Mesenchymal stem cell (in vitro differentiated cells and primary cell): ENCODE measurements around the gene PLXDC1.

Experiments used
- DNase-seq: peaks from one replicate; pipeline ENCODE4 v3.0.0-alpha.2; 2013
- H2AFZ ChIP-seq: one replicate; pipeline ENCODE4 v1.6.1; 2013; ENCODE audit warnings: low read depth, mild to moderate bottlenecking, control low read depth, inconsistent platforms, low read length, moderate library complexity
- H2AK5ac ChIP-seq: 2 replicates; pipeline ENCODE4 v1.6.1; 2013; ENCODE audit warnings: low read length, moderate library complexity, mild to moderate bottlenecking, inconsistent platforms; ENCODE audit not compliant: severe bottlenecking
- H2BK120ac ChIP-seq: one replicate; pipeline ENCODE4 v1.6.1; 2013; ENCODE audit warnings: low read depth, mild to moderate bottlenecking, inconsistent platforms, low read length, moderate library complexity
- H2BK12ac ChIP-seq, 2 experiments: one replicate each; pipeline ENCODE4 v1.6.1; 2013; ENCODE audit warnings: inconsistent platforms in 2 of 2, low read length in 2 of 2, mild to moderate bottlenecking in 2 of 2, moderate library complexity in 2 of 2, control low read depth in 1 of 2
- H2BK15ac ChIP-seq: one replicate; pipeline ENCODE4 v1.6.1; 2013; ENCODE audit warnings: mild to moderate bottlenecking, low read depth, inconsistent platforms; ENCODE audit not compliant: poor library complexity, severe bottlenecking
- H2BK5ac ChIP-seq: 2 replicates; pipeline ENCODE4 v1.6.1; 2013; ENCODE audit warnings: low read depth, mild to moderate bottlenecking, low read length, control low read depth, inconsistent platforms; ENCODE audit not compliant: poor library complexity, severe bottlenecking
- H3K14ac ChIP-seq, 2 experiments: one replicate each; pipeline ENCODE4 v1.6.1; 2013; ENCODE audit warnings: inconsistent platforms in 2 of 2, low read length in 2 of 2, control low read depth in 1 of 2, mild to moderate bottlenecking in 1 of 2, moderate library complexity in 1 of 2
- H3K18ac ChIP-seq, 2 experiments: one replicate each; pipeline ENCODE4 v1.6.1; 2013; ENCODE audit warnings: inconsistent platforms in 2 of 2, low read length in 2 of 2, control low read depth in 1 of 2, low read depth in 1 of 2, mild to moderate bottlenecking in 1 of 2
- H3K23ac ChIP-seq, 2 experiments: one replicate each; pipeline ENCODE4 v1.6.1; 2013; ENCODE audit warnings: inconsistent platforms in 2 of 2, low read length in 2 of 2, mild to moderate bottlenecking in 2 of 2, moderate library complexity in 2 of 2, control low read depth in 1 of 2
- H3K27ac ChIP-seq: 2 replicates; pipeline ENCODE4 v1.5.1; 2013; ENCODE audit warnings: mild to moderate bottlenecking, moderate library complexity, low read length, control low read depth, inconsistent platforms; ENCODE audit not compliant: poor library complexity, severe bottlenecking
- H3K27me3 ChIP-seq, 2 experiments: 2 replicates each; pipeline versions ENCODE4 v1.6.1 to v1.7.0; 2013; ENCODE audit warnings: low read length in 2 of 2, mild to moderate bottlenecking in 2 of 2, moderate library complexity in 2 of 2, control low read depth in 1 of 2, inconsistent platforms in 1 of 2; ENCODE audit not compliant: control insufficient read depth in 1 of 2, insufficient read depth in 1 of 2
- H3K36me3 ChIP-seq, 2 experiments: 2 replicates each; pipeline versions ENCODE4 v1.6.1 to v1.7.0; 2013; ENCODE audit warnings: low read length in 2 of 2, control low read depth in 1 of 2, inconsistent platforms in 1 of 2, low read depth in 1 of 2, mild to moderate bottlenecking in 1 of 2; ENCODE audit not compliant: insufficient read depth in 2 of 2, control insufficient read depth in 1 of 2
- H3K4ac ChIP-seq, 2 experiments: one replicate each; pipeline ENCODE4 v1.6.1; 2013; ENCODE audit warnings: inconsistent platforms in 2 of 2, low read length in 2 of 2, mild to moderate bottlenecking in 2 of 2, moderate library complexity in 2 of 2, control low read depth in 1 of 2, low read depth in 1 of 2
- H3K4me1 ChIP-seq: 2 replicates; pipeline ENCODE4 v1.6.1; 2013; ENCODE audit warnings: low read depth, low read length, control low read depth; ENCODE audit not compliant: control insufficient read depth, insufficient read depth
- H3K4me2 ChIP-seq: 2 replicates; pipeline ENCODE4 v1.6.1; 2013; ENCODE audit warnings: low read length, mild to moderate bottlenecking, inconsistent platforms; ENCODE audit not compliant: poor library complexity, severe bottlenecking
- H3K4me3 ChIP-seq, 2 experiments: 2 replicates each; pipeline versions ENCODE4 v1.5.1 to v1.7.0; 2013; ENCODE audit warnings: low read length in 2 of 2, mild to moderate bottlenecking in 2 of 2, control low read depth in 1 of 2, low read depth in 1 of 2; ENCODE audit not compliant: insufficient read depth in 1 of 2
- H3K79me1 ChIP-seq: replicated peaks from 2 replicates; pipeline ENCODE4 v1.6.1; 2013; ENCODE audit warnings: mild to moderate bottlenecking, control low read depth, low read length, inconsistent platforms; ENCODE audit not compliant: poor library complexity, severe bottlenecking
- H3K9ac ChIP-seq: 2 replicates; pipeline ENCODE4 v1.7.0; 2013; ENCODE audit warnings: mild to moderate bottlenecking, low read length, moderate library complexity
- H3K9me3 ChIP-seq: 2 replicates; pipeline ENCODE4 v1.7.0; 2013; ENCODE audit warnings: mild to moderate bottlenecking, low read length; ENCODE audit not compliant: control insufficient read depth
- H4K8ac ChIP-seq: one replicate; pipeline ENCODE4 v1.6.1; 2013; ENCODE audit warnings: inconsistent platforms, mild to moderate bottlenecking, low read length, moderate library complexity
- H4K91ac ChIP-seq: one replicate; pipeline ENCODE4 v1.6.1; 2013; ENCODE audit warnings: mild to moderate bottlenecking, low read length, inconsistent platforms
- WGBS: methylation state at CpG from one replicate; pipeline ENCODE4 v1.1.7; 2013; ENCODE audit warnings: mixed read lengths; 5-methylcytosine and 5-hydroxymethylcytosine counted together

The PLXDC1 gene

DNA sequence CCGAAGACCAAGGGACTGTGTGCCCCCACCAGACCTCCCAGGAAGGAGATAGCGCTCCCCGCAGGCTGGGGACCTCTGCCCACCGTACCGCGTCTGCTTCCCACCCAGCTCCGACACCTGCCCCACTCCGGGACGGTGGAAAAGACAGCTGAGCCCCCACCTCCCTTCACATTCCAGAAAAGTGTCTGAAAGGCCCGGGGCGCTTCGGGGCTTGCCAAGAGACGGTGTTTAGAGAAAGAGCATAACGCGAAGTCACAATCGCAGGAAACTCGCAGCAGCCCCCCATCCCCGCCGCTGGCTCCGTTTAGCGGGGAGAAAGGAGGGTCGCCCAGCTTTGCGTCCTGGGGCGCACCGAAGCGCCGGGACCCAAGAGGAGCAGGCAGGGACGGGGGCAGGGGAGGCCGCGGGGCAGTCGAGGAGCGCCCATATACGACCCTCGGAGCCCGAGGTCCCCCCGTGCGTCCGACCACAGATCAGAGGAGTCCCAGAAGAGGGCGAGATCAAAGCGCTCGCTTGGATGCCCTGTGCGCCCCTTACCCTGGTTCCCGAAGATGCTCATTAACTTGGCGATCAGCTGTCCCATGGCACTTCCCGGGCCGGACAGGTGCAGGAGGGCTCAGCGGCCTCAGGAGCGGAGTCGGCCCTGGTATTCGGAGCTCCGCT lies 13.9 kb upstream of the PLXDC1 start:
- no peak overlapping the region for H2AK5ac ChIP-seq
- no peak overlapping the region for H4K91ac ChIP-seq
- H2BK12ac ChIP-seq = no peak overlapping the region
- DNase-seq = no peak
- H2AFZ ChIP-seq = no peak overlapping the region
- H3K4me1 ChIP-seq = peaks cover 5% of the 10 kb centered on the region
- no peaks in the 10 kb centered on the region for H3K79me1 ChIP-seq
- peaks cover 33 to 44% of the 10 kb centered on the region in 2 experiments for H3K27me3 ChIP-seq
- peak overlapping the region; percentile 85 for H3K4me2 ChIP-seq
- no peaks in the 10 kb centered on the region for H3K9me3 ChIP-seq
- H4K8ac ChIP-seq = peak overlapping the region; percentile 41
- no peaks in the 10 kb centered on the region for H3K36me3 ChIP-seq
- no peak overlapping the region for H3K23ac ChIP-seq
- 7% methylated on average over 51 of the region's 51 CpGs for WGBS
- H3K9ac ChIP-seq = peak overlapping the region; percentile 80
- H2BK5ac ChIP-seq = no peak overlapping the region
- H2BK120ac ChIP-seq = no peak overlapping the region
- peak overlapping the region in 1 of 2 experiments; percentile 72 for H3K14ac ChIP-seq
- peak overlapping the region in 1 of 2 experiments; percentile 49 for H3K18ac ChIP-seq
- no peak overlapping the region for H2BK15ac ChIP-seq
- peak overlapping the region; percentile 54 to 77 for H3K4me3 ChIP-seq
- no peak overlapping the region for H3K27ac ChIP-seq
- no peak overlapping the region for H3K4ac ChIP-seq

- no peak overlapping the region for H2BK5ac ChIP-seq
- H3K23ac ChIP-seq = no peak overlapping the region
- peaks cover 5% of the 10 kb centered on the region for H3K4me1 ChIP-seq
- DNase-seq = peak; percentile 95
- H3K9me3 ChIP-seq = no peaks in the 10 kb centered on the region
- H3K4me3 ChIP-seq = peak overlapping the region; percentile 54 to 77
- under 1% methylated on average over 15 of the region's 15 CpGs for whole genome bisulfite sequencing
- no peaks in the 10 kb centered on the region for H3K79me1 ChIP-seq
- peaks cover 33 to 40% of the 10 kb centered on the region in 2 experiments for H3K27me3 ChIP-seq
- H2BK15ac ChIP-seq = no peak overlapping the region
- H4K91ac ChIP-seq = no peak overlapping the region
- H3K27ac ChIP-seq = no peak overlapping the region
- H2BK12ac ChIP-seq = no peak overlapping the region
- no peak overlapping the region for H2AK5ac ChIP-seq
- no peak overlapping the region for H3K4ac ChIP-seq
- peak overlapping the region; percentile 41 for H4K8ac ChIP-seq
- peak overlapping the region; percentile 80 for H3K9ac ChIP-seq
- H3K36me3 ChIP-seq = no peaks in the 10 kb centered on the region
- H3K4me2 ChIP-seq = peak overlapping the region; percentile 85
- peak overlapping the region; percentile 69 for H2AFZ ChIP-seq
- peak overlapping the region in 1 of 2 experiments; percentile 49 for H3K18ac ChIP-seq
- no peak overlapping the region for H2BK120ac ChIP-seq
- peak overlapping the region in 1 of 2 experiments; percentile 72 for H3K14ac ChIP-seq
These were observed 13.3 kb upstream of the PLXDC1 start for GRCh38 chr17:39164675-39165143.

GRCh38 chr17:39161962-39162361 lies 10.5 kb upstream of the PLXDC1 start:
- Histone ChIP-seq H3K4me1 (peaks cover 5% of the 10 kb centered on the region), H3K18ac (no peak overlapping the region), H4K8ac (no peak overlapping the region), H2BK120ac (no peak overlapping the region), H3K4me2 (no peak overlapping the region), H3K4me3 (no peak overlapping the region), H2BK12ac (no peak overlapping the region), H3K23ac (no peak overlapping the region), H3K14ac (no peak overlapping the region), H3K27me3 (peaks cover 29 to 31% of the 10 kb centered on the region in 2 experiments), H3K79me1 (no peaks in the 10 kb centered on the region), H3K9me3 (no peaks in the 10 kb centered on the region), H3K9ac (no peak overlapping the region), H2BK15ac (no peak overlapping the region), H3K36me3 (no peaks in the 10 kb centered on the region), H2BK5ac (no peak overlapping the region), H4K91ac (no peak overlapping the region), H2AK5ac (no peak overlapping the region), H2AFZ (no peak overlapping the region), H3K4ac (no peak overlapping the region), H3K27ac (no peak overlapping the region)
- 85% methylated on average over 1 of the region's 2 CpGs for WGBS
- DNase-seq = no peak

- no peaks in the 10 kb centered on the region for H3K36me3 ChIP-seq
- H3K14ac ChIP-seq = no peak overlapping the region
- H3K4me3 ChIP-seq = no peak overlapping the region
- 100% methylated on average over 2 of the region's 2 CpGs for WGBS
- H2AFZ ChIP-seq = no peak overlapping the region
- H3K27ac ChIP-seq = no peak overlapping the region
- H3K9ac ChIP-seq = no peak overlapping the region
- H3K4me2 ChIP-seq = no peak overlapping the region
- no peak overlapping the region for H3K18ac ChIP-seq
- H3K27me3 ChIP-seq = peaks cover 15 to 19% of the 10 kb centered on the region in 2 experiments
- H2BK15ac ChIP-seq = no peak overlapping the region
- no peak for DNase-seq
- H3K23ac ChIP-seq = no peak overlapping the region
- H2BK5ac ChIP-seq = no peak overlapping the region
- H2BK12ac ChIP-seq = no peak overlapping the region
- H4K8ac ChIP-seq = no peak overlapping the region
- H3K9me3 ChIP-seq = no peaks in the 10 kb centered on the region
- H3K4ac ChIP-seq = no peak overlapping the region
- no peaks in the 10 kb centered on the region for H3K79me1 ChIP-seq
- peaks cover 7% of the 10 kb centered on the region for H3K4me1 ChIP-seq
- H2AK5ac ChIP-seq = no peak overlapping the region
- no peak overlapping the region for H4K91ac ChIP-seq
- no peak overlapping the region for H2BK120ac ChIP-seq
These were observed 7.2 kb upstream of the PLXDC1 start for GRCh38 chr17:39158623-39159022.
